Kidney tubule cell (primary cell): ENCODE data around the gene NIPAL3.
"Not testable (repeated sequence)": the region's sequence is repeated elsewhere in the genome, so short reads cannot be mapped to it uniquely, and the experiment has no call there.

Experiments used
- DNase-seq: peaks from one replicate; pipeline ENCODE4 v3.0.0-alpha.2; 2018; ENCODE audit warnings: low spot score

NIPAL3 gene

DNA sequence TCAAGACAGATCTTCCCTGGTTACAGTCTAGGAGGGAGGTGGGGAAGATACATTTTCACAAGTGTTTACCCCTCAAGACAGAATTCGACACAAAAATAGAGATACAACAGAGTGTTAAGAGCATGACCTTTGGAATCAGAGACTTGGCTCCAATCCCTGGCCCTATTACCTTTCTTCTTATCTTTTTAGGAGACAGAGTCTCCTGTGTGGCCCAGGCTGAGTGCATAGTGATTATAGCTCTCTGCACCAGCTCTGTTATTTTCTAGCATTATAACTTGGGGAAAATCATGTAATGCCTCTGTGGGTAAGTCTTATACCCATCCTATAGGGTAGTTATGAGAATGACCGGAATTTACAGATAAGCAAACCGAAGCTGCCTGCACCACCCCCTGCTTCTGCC, 9.8 kb downstream of the NIPAL3 start:
- no peak for DNase-seq

DNA sequence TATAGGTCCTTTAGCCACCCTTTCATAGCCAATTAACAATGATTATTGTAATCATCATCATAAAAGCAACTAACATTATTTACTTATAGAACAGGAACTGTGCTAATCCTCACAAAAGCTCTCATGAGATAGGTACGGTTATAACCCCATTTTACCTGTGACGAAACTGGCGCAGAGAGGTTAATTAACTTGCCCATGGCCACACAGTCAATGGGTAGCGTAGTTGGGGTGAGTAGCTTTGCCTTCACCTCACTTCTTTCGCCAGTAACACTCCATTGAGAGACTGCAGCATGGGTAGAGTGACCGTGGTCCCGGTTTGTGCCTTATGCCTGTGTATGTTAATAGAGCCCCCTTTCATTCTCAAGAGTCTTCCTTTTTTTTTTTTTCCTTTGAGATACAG, 10.3 kb downstream of the NIPAL3 start:
- no peak for DNase-seq

DNA sequence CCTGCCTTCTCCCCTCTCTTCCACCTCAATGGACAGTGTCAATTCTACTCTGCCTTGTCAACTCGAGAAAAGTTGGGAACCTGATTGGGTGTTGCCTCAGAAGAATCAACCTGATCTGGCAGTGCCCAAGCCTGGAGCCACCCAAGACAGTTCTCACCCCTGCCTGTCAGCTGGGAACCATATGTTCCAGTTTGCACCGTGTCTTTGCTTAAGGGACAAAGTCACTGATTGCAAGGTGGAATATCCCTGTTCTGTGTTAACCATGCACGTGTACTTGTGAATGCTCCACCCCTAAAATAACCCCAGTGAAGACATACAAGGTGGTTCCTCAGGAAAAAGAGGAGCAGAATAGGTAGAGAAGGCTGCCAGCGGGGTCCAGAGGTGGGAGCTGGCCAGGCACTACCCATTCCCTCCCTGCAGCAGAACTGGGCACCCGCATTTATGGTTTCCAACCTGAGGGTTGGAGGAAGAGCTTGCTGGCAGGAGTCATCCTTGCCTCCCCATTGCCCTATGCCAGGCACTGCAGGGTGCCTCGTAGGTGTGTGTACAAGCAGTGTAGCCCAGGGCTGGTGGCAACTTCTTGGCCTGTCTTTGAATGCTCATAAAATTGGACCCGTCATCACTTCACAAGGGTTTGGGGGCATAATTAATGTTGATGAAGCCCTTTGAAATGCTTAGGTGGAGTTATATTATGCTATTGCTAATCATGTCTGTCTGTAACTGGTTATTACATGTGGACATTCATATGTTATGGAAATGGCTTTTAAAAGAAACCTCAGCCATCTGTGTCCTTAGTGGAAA, 11.3 kb downstream of the NIPAL3 start:
- DNase-seq: no peak

GRCh38 chr1:24427545-24427862, 11.9 kb downstream of the NIPAL3 start:
- no peak for DNase-seq

DNA sequence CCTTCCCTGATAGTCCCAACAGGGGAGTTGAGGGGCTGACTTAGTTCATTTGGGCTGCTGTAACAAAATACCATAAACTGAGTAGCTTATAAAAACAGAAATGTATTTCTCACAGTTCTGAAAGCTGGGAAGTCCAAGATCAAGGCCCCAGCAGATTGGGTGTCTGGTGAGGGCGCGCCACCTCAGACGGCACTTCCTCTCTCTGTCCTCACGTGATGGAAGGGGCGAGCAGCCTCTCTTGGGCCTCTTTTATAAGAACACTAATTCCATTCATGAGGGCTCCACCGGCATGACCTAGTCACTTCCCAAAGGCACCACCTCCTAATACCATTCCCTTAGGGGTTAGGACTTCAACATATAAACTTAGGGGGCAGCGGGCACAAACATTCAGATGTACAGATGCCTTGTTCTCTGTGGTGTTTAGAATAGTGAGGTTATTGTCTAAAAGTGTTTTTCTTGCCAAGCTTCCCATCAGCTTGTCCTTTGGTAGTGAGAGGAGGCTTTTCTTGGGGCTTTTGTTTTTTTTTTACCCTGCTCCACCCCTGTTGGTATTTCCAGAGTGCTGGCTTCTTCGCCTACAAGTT, 20.3 kb downstream of the NIPAL3 start:
- no peak for DNase-seq

DNA sequence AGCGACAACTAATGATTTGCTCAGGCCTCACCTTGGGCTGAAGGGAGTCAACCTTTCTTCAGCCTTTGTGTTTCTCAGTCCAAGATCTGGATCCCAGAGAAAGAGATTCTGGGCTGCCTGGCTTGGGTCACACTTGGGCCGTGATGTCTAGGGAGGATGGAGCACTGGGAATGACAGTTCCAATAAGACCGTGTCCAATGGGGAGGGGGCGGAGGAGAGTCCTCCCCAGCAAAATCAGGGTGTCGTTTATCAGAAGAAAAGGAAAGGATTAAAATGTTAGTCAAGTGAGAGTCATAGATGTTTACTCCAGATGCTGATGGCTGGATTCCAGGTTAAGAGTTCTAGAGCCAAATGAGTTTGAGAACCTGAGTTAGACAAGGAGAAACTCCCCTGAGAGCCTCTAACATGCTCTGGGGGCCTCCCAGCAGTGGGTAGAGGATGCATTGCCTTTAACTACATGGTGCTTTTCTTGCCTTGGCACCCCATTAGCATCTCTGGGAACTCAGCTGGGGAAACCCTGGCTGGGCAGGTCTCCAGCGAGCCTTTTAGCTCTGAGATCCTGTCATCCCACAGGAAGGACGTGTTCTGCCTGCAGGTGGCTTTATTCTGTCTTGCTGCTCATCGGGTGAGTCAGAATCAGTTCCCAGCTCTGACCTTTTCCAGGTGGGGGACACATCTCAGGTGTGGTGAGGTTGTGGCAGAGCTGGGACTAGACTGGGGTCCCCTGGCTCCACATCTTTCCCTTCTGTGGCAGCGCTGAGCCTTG, 22.2 kb downstream of the NIPAL3 start:
- DNase-seq: no peak

GRCh38 chr1:24438423-24438901, 22.9 kb downstream of the NIPAL3 start:
- no peak for DNase-seq

DNA sequence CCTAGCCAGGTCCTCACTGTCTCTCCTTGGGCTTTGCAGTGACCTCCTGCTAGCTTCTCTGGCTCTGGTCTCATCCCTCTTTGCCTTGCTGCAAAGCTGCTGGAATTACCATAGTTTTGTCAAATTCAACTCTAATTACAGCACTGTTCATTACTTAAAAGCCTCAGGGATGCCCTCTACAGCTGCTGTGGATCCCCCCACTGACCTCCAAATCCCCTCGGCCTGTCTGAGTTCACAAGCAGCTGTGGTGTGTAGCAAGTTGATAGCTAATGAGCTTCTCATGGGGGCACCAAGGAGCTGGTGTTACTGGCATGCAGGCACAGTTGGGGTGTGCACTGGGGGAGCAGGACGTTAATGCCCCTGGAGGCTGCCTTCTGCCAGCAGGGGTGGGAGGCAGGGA, 24.8 kb downstream of the NIPAL3 start:
- no peak for DNase-seq

DNA sequence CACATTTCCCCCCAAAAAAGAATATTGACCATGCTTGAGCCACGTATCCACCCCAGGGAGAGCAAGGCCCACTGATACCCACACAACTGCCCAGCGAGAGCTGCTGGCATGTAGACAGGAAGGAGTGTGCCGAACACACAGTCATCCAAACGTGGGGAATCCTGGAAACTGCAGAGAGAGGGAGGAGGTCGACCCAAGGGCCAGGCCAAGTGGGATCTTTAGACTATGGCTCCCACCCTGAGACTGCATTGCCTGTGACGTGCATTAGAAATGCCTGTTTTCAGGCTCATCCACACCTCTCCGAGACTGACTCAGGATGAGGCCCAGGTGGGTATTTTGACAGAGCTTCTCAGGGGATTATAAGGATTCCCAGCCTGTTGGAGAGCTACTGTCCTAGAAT, 25.9 kb downstream of the NIPAL3 start:
- no peak for DNase-seq

DNA sequence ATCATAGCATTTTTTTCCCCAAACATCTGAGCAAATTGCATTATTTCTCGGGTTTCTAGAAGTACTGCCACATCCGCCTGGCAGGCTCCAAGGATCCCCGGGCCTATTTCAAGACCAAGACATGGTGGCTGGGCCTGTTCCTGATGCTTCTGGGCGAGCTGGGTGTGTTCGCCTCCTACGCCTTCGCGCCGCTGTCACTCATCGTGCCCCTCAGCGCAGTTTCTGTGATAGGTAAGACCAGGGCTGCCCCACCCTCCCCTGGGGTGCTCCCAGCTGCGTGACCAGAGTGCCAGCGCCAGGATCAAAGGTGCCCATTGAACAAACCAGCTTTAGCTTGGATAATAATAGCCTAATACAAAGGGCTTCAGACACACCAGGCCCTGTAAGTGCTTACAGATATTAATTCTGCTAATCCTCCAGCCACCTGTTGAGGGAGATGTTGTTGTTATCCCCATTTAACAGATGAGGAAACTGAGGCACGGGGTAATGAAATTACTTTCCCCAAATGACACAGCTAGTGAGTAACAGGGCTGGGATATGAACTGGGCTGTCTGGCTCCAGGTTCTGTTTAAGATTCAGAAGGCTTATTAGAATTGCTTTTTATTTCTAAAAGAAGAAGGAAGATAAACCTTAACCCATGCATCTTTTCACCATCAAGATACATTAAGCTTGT, 26.5 kb downstream of the NIPAL3 start:
- DNase-seq: no peak

GRCh38 chr1:24442764-24443163, 27.2 kb downstream of the NIPAL3 start:
- no peak for DNase-seq

DNA sequence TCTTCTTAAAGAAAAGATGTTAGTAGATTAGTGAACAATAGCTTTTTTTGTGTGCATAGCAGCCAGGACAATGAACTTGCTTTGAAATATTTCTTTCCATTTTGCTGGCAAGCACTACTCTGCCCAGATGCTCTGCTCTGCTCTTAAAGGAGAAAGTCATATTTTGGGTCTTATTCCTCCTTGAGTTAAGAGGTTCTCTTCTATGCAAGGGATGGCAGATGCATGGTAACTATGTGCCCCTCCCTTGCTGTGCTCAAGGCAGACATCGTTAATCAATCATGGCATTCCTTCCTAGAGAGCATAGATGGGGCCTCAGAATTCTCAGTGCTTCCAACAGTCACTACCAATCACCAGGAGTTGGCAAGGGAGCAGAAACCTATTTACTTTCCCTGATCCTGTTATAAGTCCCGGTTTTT, 27.6 kb downstream of the NIPAL3 start:
- DNase-seq: no peak

- DNase-seq: not testable (repeated sequence)
These were observed 30.8 kb downstream of the NIPAL3 start for GRCh38 chr1:24446446-24446845.

- no peak for DNase-seq
These were observed 34.7 kb downstream of the NIPAL3 start for GRCh38 chr1:24450316-24450715.

DNA sequence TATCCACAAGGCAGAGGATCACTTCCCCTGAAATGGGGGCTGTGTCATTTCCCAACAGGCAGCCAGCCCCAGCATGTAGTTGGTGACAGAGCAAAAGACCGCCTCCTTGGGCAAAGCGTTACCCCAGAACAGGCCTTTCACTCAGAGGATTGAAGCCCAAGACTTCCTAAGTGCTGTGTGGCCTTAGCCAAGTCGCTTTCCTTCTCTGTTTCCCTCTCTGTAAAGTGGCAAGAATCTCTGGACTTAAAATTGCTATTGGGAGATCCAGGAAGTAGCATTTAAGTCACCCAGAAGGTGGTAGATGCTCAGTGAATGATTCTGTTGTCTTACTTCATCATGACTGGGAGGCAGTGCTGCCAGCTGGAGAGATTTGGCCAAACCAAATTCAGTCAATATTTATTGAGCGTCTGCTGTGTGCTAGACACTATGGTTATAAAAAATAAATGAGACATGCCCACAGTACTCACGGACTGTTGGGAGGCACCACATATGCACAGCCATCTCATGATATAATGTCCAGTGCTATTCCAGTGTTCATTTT, 35.3 kb downstream of the NIPAL3 start:
- no peak for DNase-seq

- no peak for DNase-seq
These were observed 36.1 kb downstream of the NIPAL3 start for GRCh38 chr1:24451746-24452145.

DNA sequence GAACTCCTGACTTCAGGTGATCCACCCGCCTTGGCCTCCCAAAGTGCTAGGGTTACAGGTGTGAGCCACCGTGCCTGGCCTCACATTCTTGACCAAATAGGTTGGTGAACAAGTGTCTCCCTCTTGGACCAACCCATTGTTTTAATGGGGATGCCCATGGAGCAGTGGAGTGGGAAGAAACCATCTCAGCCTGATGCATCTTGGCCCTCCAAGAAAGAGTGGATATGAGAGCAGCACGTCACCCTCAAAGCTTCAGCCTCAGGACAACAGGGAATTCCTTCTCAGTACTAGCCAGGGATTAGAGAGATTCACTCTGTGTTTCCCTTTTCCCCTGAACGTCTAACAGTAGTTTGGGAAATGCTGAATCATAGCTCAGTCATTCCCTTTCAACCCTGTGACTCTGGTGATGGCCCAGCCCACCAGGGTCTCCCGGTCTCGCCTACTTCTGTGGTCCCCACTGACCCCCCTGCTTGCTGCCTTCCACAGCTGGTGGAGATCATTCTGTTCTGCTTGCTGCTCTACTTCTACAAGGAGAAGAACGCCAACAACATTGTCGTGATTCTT, 37.4 kb downstream of the NIPAL3 start:
- no peak for DNase-seq

- no peak for DNase-seq
These were observed 39.1 kb downstream of the NIPAL3 start for GRCh38 chr1:24454673-24455072.

DNA sequence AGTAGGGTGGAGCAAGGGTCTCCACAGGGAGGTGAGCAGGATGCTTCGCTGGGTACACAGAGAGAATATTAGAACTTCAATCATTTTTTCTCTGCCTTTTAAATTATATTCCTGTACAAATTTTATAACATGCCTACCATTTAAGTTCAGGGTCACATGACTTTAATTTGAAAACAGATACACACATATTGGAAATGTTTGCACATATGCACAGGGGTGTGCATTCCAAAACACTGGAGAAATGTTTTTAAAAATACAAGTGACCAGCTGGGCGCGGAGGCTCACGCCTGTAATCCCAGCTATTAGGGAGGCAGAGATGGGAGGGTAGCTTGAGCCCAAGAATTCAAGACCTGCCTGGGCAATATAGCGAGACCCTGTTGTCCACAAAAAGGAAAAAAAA, 39.7 kb downstream of the NIPAL3 start:
- DNase-seq: no peak

- no peak for DNase-seq
These were observed 42.3 kb downstream of the NIPAL3 start for GRCh38 chr1:24457866-24458265.

DNA sequence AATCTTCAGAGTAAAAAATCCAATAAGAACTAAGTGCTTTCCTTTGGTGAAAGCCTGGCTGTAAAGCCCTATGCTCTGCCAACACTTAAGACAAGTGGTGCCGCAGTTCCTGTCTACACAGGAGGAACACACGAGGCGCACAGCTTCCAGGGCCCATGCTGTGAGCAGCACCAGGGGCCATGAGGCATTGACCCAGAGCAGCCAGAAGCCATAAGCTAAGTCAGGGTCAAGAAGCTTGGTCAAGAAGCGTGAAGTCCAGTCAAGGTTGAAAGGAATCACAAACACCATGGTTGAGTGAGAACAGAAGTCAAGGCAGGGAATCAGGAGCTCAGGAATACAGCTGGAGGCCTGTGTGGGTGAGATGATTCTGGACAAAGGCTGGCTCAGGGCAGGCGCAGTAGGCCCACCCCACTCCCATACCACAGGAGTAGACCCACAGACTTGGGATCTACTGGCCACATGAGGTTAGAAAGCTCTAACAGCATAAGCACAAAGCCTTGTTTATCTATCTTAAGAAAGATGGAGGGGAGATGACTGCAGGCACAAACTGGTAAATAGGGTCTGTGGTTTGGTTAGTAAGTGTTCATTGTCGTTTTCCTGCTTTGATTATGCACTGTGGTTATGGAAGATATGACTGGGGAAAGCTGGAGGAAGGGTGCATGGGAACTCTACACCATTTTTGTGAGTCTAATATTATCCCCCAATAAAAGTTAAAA, 44.1 kb downstream of the NIPAL3 start:
- peak; percentile 91 for DNase-seq
